K562 (cell line): Measurements from ENCODE around the gene ATP5MK. TPM values are rescaled to one million over a fixed set of nuclear protein-coding genes. Genes with fewer than 3 reads are reported as not detected.

Experiments
- ATAC-seq: fragments of 200-7000 bp; cut with Tn5 transposase; 3 replicates; pipeline ENCODE4 v1.9.1; 2020; ENCODE audit warnings: moderate library complexity
- BruUV-seq: library from RNA; stranded (reverse); fragments of 400-500 nt; replicated peaks from 2 replicates; lab custom pipeline; 2021; lab: Mats Ljungman, UMichigan
- CTCF ChIA-PET: fragments of 300-600 bp; formaldehyde crosslinking; extraction: SDS; loops from one replicate; lab custom pipeline; 2021; ENCODE audit warnings: low intra/inter-chr PET ratio; lab: Yijun Ruan, JAX
- POLR2A ChIA-PET: fragments of 300-600, 350-650 bp; sonication (Branson Sonifier 250); formaldehyde crosslinking; extraction: SDS; loops from one replicate; lab custom pipeline; 2021; ENCODE audit warnings: antibody characterized with exemption, inconsistent platforms; lab: Yijun Ruan, JAX
- DNase-seq, 4 experiments: peaks; one replicate each; pipeline versions ENCODE4 v3.0.0 to v3.0.0-alpha.2; 2011 to 2018; ENCODE audit warnings: low spot score in 3 of 4, mixed read lengths in 3 of 4; ENCODE audit errors: extremely low read depth in 1 of 4
- FAIRE-seq: peaks from 2 replicates; lab custom pipeline; 2011; peaks lifted over from hg19 to GRCh38; lab: Jason Lieb, UNC
- H2AFZ ChIP-seq: 2 replicates; pipeline ENCODE4 v1.6.0; 2011; ENCODE audit warnings: low read depth, low read length, control low read depth, inconsistent platforms
- H3K27ac ChIP-seq: fragments of 200-600 bp; 3 replicates; pipeline ENCODE4 v1.8.0; 2011; ENCODE audit warnings: low read depth, mild to moderate bottlenecking, control low read depth, inconsistent platforms, low read length, moderate library complexity, mixed read lengths; ENCODE audit errors: extremely low read depth
- H3K27me3 ChIP-seq, 2 experiments: fragments of 300-600 bp in 1 of 2; 2 replicates in 1 of 2; 3 replicates in 1 of 2; pipeline versions ENCODE4 v1.6.0 to v1.8.0; 2011; ENCODE audit warnings: inconsistent platforms in 2 of 2, low read length in 2 of 2, mild to moderate bottlenecking in 1 of 2, mixed read lengths in 1 of 2, moderate library complexity in 1 of 2; ENCODE audit not compliant: control insufficient read depth in 2 of 2, insufficient read depth in 2 of 2
- H3K36me3 ChIP-seq: fragments of 300-600 bp; 3 replicates; pipeline ENCODE4 v1.8.0; 2011; ENCODE audit warnings: mild to moderate bottlenecking, low read length, inconsistent platforms; ENCODE audit not compliant: control insufficient read depth, insufficient read depth
- H3K4me1 ChIP-seq, 2 experiments: fragments of 200-600 bp in 1 of 2; replicated peaks in 1 of 2; 2 replicates in 1 of 2; 3 replicates in 1 of 2; pipeline versions ENCODE4 v1.5.1 to v1.8.0; 2011; ENCODE audit warnings: inconsistent platforms in 2 of 2, low read length in 2 of 2, mild to moderate bottlenecking in 1 of 2, mixed read lengths in 1 of 2, moderate library complexity in 1 of 2; ENCODE audit not compliant: control insufficient read depth in 2 of 2, insufficient read depth in 2 of 2
- H3K4me2 ChIP-seq: 2 replicates; pipeline ENCODE4 v1.6.1; 2011; ENCODE audit warnings: low read length, control low read depth, inconsistent platforms, mixed read lengths; ENCODE audit not compliant: insufficient read depth
- H3K4me3 ChIP-seq: fragments of 200-600 bp; sonication (generic), shearing (Covaris generic); 2 replicates; pipeline ENCODE4 v1.5.1; 2016; ENCODE audit warnings: control low read depth, inconsistent platforms
- H3K79me2 ChIP-seq: fragments of 200-600 bp; 3 replicates; pipeline ENCODE4 v1.8.0; 2011; ENCODE audit warnings: low read length, inconsistent platforms; ENCODE audit not compliant: control insufficient read depth, insufficient read depth
- H3K9ac ChIP-seq, 2 experiments: 2 replicates each; pipeline versions ENCODE4 v1.6.0 to v1.6.1; 2011; ENCODE audit warnings: low read depth in 2 of 2, low read length in 2 of 2, control low read depth in 1 of 2, inconsistent platforms in 1 of 2, mild to moderate bottlenecking in 1 of 2, mixed read lengths in 1 of 2; ENCODE audit not compliant: insufficient read depth in 1 of 2
- H3K9me1 ChIP-seq: one replicate; pipeline ENCODE4 v1.6.0; 2011; ENCODE audit warnings: inconsistent platforms, mild to moderate bottlenecking, low read length, moderate library complexity; ENCODE audit not compliant: control insufficient read depth, insufficient read depth
- H3K9me3 ChIP-seq: replicated peaks from 2 replicates; pipeline ENCODE4 v1.5.1; 2011; ENCODE audit warnings: low read depth, low read length, inconsistent platforms; ENCODE audit not compliant: control insufficient read depth, insufficient read depth
- H4K20me1 ChIP-seq: replicated peaks from 2 replicates; pipeline ENCODE4 v1.6.1; 2011; ENCODE audit warnings: low read length, inconsistent platforms, mixed read lengths; ENCODE audit not compliant: control insufficient read depth, insufficient read depth
- CTCF ChIP-seq, 3 experiments: IDR thresholded peaks in 2 of 3; conservative IDR thresholded peaks in 1 of 3; 2 replicates each; pipeline ENCODE4 v1.5.1; 2011 to 2012; ENCODE audit warnings: low read length in 3 of 3, mild to moderate bottlenecking in 3 of 3, control low read depth in 2 of 3, improper control_type of control experiment in 1 of 3, inconsistent platforms in 1 of 3, low read depth in 1 of 3, mixed read lengths in 1 of 3, moderate library complexity in 1 of 3; ENCODE audit not compliant: insufficient read depth in 2 of 3
- SMARCA4 ChIP-seq: fragments of 450-650 bp; IDR thresholded peaks from 2 replicates; pipeline ENCODE4 v1.6.1; 2016
- ZNF41 ChIP-seq: fragments of 250-450 bp; sonication (Bioruptor Pico); conservative IDR thresholded peaks from 2 replicates; pipeline ENCODE4 v1.4.0; 2020; ENCODE audit warnings: mild to moderate bottlenecking
- WGBS: fragments of 100-300 bp; shearing (Covaris generic); methylation state at CpG from one replicate; pipeline ENCODE4 v1.1.6; 2016; ENCODE audit warnings: low coverage, mixed read lengths; ENCODE audit not compliant: insufficient coverage; ENCODE audit errors: missing lambda C conversion rate; 5-methylcytosine and 5-hydroxymethylcytosine counted together
- in situ Hi-C: fragments of 300-500 bp; cut with MboI; formaldehyde crosslinking; loops from 4 replicates; pipeline ENCODE4 v1.15.0; 2018; ENCODE audit warnings: inconsistent platforms, mixed read lengths
- intact Hi-C: fragments of 100-400 bp; cut with micrococcal nuclease; formaldehyde crosslinking; loops from 2 replicates; pipeline ENCODE4 v1.14.2; 2022
- polyA plus RNA-seq, 8 experiments: library from polyadenylated mRNA; depleted of rRNA in 4 of 8; stranded (reverse) in 5 of 8; unstranded in 3 of 8; fragments of >200 nt; fragmentation: Nextera tagmentation in 2 of 8; fragmentation: Illumina TruSeq in 1 of 8; extraction: Ambion mirVana in 2 of 8; extraction: Trizol in 1 of 8; gene quantifications; 2 replicates each; pipeline versions ENCODE4 v1.2.1 to v1.2.3, GENCODE V29; 2011 to 2014; ENCODE audit warnings: inconsistent platforms in 1 of 8, missing spikeins in 1 of 8
- total RNA-seq, 7 experiments: library from RNA; depleted of rRNA in 6 of 7; stranded (reverse); fragments of >200 nt in 6 of 7; fragmentation: Illumina TruSeq in 2 of 7; extraction: Trizol in 2 of 7; gene quantifications; 2 replicates each; pipeline versions ENCODE4 v1.2.1 to v1.2.3, GENCODE V29; 2011 to 2021; ENCODE audit warnings: low replicate concordance in 1 of 7
- TF ChIP-seq, protein P1 (sequence below): fragments of 250-450 bp; sonication (Bioruptor Pico); IDR thresholded peaks from 2 replicates; pipeline ENCODE4 v1.8.0; 2022; ENCODE audit warnings: moderate library complexity, mild to moderate bottlenecking, inconsistent platforms

Gene ATP5MK
- total and polyA plus RNA-seq, 9 of the 15 experiments (the other 6 are each of a cell fraction or from before 2014, with no cell fraction given): 182 to 1,810 (median 741) TPM

- no TSS peak for BruUV-seq
- Histone ChIP-seq H3K9ac (no peak overlapping the region), H3K4me2 (no peak overlapping the region), H2AFZ (peak overlapping the region; percentile 88), H3K9me3 (no peaks in the 10 kb centered on the region), H3K27me3 (no peaks in the 10 kb centered on the region), H3K4me1 (peaks cover 0 to 21% of the 10 kb centered on the region in 2 experiments; a peak in 3 of 5 replicates), H3K4me3 (no peak overlapping the region), H3K36me3 (peaks cover 8% of the 10 kb centered on the region; the same call in 1 of the 3 replicates), H3K9me1 (no peaks in the 10 kb centered on the region), H3K27ac (no peak overlapping the region), H4K20me1 (no peaks in the 10 kb centered on the region), H3K79me2 (peaks cover 30% of the 10 kb centered on the region)
- in situ Hi-C loops: no loop called here
- WGBS: 8% methylated on average over 2 of the region's 2 CpGs
- ATAC-seq (peak; percentile 61), FAIRE-seq (no peak), DNase-seq (peak in 2 of 4 experiments; percentile 18 to 19)
- ChIA-PET POLR2A (interaction anchor here (0.7 kb wide), 1 partner anchor 14 kb away, joined by 6 read pairs; no protein-coding TSS in a partner anchor), CTCF (interaction anchor here (0.7 kb wide), 1 partner anchor 441 kb away, joined by 3 read pairs; no protein-coding TSS in a partner anchor)
- intact Hi-C loops: loop anchor here (5.0 kb wide), 1 partner anchor 44 kb away; the partner anchor contains the start of genes ATP5MK and PDCD11
- no peak for TF ChIP-seq ZNF41 (CRISPR knock-in tag)
- TF ChIP-seq CTCF (IDR thresholded peaks at IDR 0.05 in 2 of 3, conservative IDR thresholded peaks at IDR 0.05 in 1 of 3; ENCODE audit: insufficient read depth in 2 of 3, low read depth in 1 of 3, low read length in 3 of 3): peak in 1 of 3 experiments; percentile 31; a peak in 2 of 6 replicates
- TF ChIP-seq SMARCA4: peak; percentile 21; the same call in 1 of the 2 replicates
- TF ChIP-seq, protein P1, sequence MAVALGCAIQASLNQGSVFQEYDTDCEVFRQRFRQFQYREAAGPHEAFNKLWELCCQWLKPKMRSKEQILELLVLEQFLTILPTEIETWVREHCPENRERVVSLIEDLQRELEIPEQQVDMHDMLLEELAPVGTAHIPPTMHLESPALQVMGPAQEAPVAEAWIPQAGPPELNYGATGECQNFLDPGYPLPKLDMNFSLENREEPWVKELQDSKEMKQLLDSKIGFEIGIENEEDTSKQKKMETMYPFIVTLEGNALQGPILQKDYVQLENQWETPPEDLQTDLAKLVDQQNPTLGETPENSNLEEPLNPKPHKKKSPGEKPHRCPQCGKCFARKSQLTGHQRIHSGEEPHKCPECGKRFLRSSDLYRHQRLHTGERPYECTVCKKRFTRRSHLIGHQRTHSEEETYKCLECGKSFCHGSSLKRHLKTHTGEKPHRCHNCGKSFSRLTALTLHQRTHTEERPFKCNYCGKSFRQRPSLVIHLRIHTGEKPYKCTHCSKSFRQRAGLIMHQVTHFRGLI (CRISPR knock-in tag): no peak
Observed at GRCh38 chr10:103353281-103353680, 43.0 kb downstream of the ATP5MK start.
